SK-N-MC (cell line): ENCODE results near the gene ROCK2.

ENCODE experiments used
- EZH2 ChIP-seq: fragments of 200-600 bp; sonication (generic); IDR thresholded peaks from one replicate; pipeline ENCODE4 v1.6.1; 2017; ENCODE audit warnings: antibody characterized with exemption
- FOXP2 ChIP-seq: optimal IDR thresholded peaks from 2 replicates; pipeline ENCODE3; 2011; ENCODE audit warnings: mild to moderate bottlenecking, moderate library complexity; ENCODE audit not compliant: insufficient read depth; ENCODE audit errors: extremely low read length, control extremely low read depth
- POLR2AphosphoS5 ChIP-seq: IDR thresholded peaks from 2 replicates; pipeline ENCODE4 v1.6.1; 2012; ENCODE audit warnings: mild to moderate bottlenecking, low read depth, low read length, borderline replicate concordance

DNA sequence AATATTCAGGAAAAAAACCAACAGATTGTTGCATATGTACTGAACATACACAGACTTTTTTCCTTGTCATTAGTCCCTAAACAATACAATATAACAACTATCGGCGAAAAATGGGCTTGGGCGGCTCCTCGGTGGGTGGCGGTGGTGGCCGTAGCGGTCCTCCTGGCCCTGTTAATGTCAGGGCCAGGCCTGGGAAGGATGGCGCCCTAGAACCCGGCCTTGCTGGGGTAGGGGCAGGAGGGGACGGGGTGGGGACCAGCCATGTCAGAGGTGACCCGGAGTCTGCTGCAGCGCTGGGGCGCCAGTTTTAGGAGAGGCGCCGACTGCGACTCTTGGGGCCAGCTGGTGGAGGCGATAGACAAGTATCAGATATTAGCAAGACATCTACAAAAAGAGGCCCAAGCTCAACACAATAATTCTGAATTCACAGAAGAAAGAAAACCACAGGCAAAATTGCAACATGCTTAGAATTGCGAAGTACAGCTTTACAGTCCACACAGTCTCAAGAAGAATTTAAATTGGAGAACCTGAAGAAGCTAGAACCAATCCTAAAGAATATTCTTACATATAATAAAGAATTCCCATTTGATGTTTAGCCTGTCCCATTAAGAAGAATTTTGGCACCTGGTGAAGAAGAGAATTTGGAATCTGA lies 36.5 kb downstream of the ROCK2 start:
- TF ChIP-seq EZH2: no peak
- no peak for TF ChIP-seq POLR2AphosphoS5
- TF ChIP-seq FOXP2: no peak
